Muscle of leg (tissue), 11 donors: ENCODE measurements around the gene FSHB. TPM values are rescaled to one million over a fixed set of nuclear protein-coding genes. Genes with fewer than 3 reads are reported as not detected.

ENCODE experiments used
- DNase-seq: peaks from one replicate; pipeline ENCODE4 v3.0.0; 2013
- H3K27ac ChIP-seq: one replicate; pipeline ENCODE4 v1.5.1; 2013; ENCODE audit warnings: mild to moderate bottlenecking, low read length, control low read depth
- H3K27me3 ChIP-seq: one replicate; pipeline ENCODE4 v1.6.1; 2013; ENCODE audit warnings: low read length; ENCODE audit not compliant: control insufficient read depth, insufficient read depth
- H3K36me3 ChIP-seq: one replicate; pipeline ENCODE4 v1.6.1; 2013; ENCODE audit warnings: low read length; ENCODE audit not compliant: control insufficient read depth, insufficient read depth
- H3K4me1 ChIP-seq: one replicate; pipeline ENCODE4 v1.6.1; 2013; ENCODE audit warnings: low read length; ENCODE audit not compliant: control insufficient read depth, insufficient read depth
- H3K4me3 ChIP-seq: one replicate; pipeline ENCODE4 v1.5.1; 2013; ENCODE audit warnings: low read length, control low read depth
- H3K9me3 ChIP-seq: replicated peaks from 2 replicates; pipeline ENCODE4 v1.6.1; 2013; ENCODE audit warnings: low read depth, low read length; ENCODE audit not compliant: control insufficient read depth
- WGBS: methylation state at CpG from one replicate; pipeline ENCODE4 v1.1.5; 2013; ENCODE audit warnings: missing lambda C conversion rate; ENCODE audit not compliant: insufficient coverage; 5-methylcytosine and 5-hydroxymethylcytosine counted together
- polyA plus RNA-seq, 8 donors: library from polyadenylated mRNA; unstranded; fragments of 120-200 nt; gene quantifications; one replicate each; pipeline versions ENCODE4 v1.2.1 to v1.2.3, GENCODE V29; 2013; ENCODE audit warnings: inconsistent platforms in 1 of 8, low replicate concordance in 1 of 8; ENCODE audit not compliant: insufficient read length in 8 of 8, insufficient read depth in 1 of 8
- total RNA-seq: library from RNA; stranded (reverse); fragments of 120-200 nt; gene quantifications from one replicate; pipeline ENCODE4 v1.2.4, GENCODE V29; 2013

FSHB gene
- total and polyA plus RNA-seq, 9 donors = not detected

DNA sequence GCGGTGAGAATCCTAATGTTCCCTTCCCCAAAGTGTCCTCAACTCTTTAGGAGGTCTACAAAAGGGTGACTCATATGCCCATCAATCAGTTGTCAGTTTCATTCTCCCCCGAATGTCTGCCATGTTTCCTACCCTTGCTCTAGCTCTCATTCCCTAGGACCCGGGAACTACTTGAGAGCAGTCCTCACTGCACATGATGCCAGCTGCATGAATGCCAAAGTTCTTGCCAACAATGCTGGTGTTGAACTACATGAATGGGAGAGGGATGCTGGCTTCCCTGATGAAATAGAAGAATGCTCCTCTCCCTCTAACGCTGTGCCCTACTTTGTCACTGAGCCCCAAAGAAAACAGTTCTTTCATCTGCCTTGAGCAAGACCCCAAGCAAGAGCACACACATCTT, 12.5 kb upstream of the FSHB start:
- H3K9me3 ChIP-seq = no peaks in the 10 kb centered on the region
- H3K27me3 ChIP-seq = no peaks in the 10 kb centered on the region
- no peak overlapping the region for H3K27ac ChIP-seq
- no peaks in the 10 kb centered on the region for H3K36me3 ChIP-seq
- WGBS = 100% methylated on average over 2 of the region's 4 CpGs
- H3K4me1 ChIP-seq = no peaks in the 10 kb centered on the region
- DNase-seq = no peak
- no peak overlapping the region for H3K4me3 ChIP-seq

DNA sequence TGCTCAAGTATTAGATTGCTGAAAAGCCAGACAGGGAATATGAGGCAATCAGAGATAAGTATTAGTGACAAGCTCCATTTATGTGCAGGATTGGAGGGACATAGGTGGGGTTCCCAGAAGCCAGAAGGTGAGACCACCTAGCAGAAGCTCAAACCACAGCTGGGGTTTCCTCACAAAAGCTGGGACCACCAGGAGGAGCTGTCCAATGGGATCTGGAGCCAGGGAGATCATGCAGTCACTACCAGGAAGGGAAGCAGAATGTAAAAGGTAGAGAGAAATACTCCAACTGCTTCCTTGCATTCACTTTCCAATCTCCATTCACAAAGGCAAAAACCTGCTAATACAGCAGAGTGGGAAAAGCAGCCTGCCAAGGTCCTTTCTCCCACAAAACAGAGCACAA, 5.2 kb upstream of the FSHB start:
- H3K27ac ChIP-seq = no peak overlapping the region
- H3K9me3 ChIP-seq = no peaks in the 10 kb centered on the region
- no peaks in the 10 kb centered on the region for H3K36me3 ChIP-seq
- no peaks in the 10 kb centered on the region for H3K27me3 ChIP-seq
- no peak for DNase-seq
- no peaks in the 10 kb centered on the region for H3K4me1 ChIP-seq
- H3K4me3 ChIP-seq = no peak overlapping the region

DNA sequence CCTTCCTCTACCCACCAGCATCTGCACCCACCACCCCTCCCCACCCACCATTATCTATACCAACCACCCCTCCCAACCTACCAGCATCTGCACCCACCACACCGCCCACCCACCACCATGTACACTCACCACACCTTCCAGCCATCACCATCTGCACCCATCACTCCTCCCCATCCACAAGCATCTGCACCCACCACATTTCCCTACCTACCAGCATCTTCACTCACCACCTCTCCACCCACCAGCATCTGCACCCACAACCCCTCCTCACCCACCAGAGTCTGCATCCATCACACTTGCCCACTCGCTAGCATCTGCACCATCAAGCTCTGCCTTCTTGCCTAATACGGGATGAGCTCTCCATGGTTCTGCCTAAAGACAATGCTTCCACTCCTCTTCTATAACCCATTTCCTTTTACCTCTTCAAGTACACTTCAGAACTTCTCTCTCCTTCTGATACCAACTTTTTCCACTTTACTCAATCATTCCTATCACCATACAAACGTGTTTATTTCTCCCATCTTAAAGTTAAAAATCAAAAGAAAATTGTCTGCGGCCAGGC, 2.4 kb upstream of the FSHB start:
- Histone ChIP-seq H3K4me3 (no peak overlapping the region), H3K36me3 (no peaks in the 10 kb centered on the region), H3K27me3 (no peaks in the 10 kb centered on the region), H3K27ac (no peak overlapping the region), H3K4me1 (no peaks in the 10 kb centered on the region), H3K9me3 (no peaks in the 10 kb centered on the region)
- no peak for DNase-seq
- WGBS = 86% methylated on average over 3 of the region's 5 CpGs

DNA sequence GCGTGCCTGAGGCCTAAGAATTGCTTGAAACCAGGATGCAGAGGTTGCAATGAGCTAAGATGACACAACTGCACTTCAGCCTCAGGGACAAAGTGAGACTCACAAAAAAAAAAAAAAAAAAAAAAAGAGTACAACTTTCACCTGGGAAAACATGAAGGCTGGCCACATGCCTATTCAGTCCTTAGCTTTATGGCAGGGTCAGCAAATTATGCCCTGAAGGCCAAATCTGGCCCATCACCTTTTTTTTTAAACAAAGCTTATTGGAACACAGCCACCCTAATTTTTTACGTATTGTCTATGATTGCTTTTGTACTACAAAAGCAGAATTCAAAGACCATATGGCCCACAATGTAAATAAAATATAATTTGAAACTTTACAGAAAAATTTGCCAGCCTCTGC, 8.2 kb downstream of the FSHB start:
- no peaks in the 10 kb centered on the region for H3K9me3 ChIP-seq
- WGBS = 100% methylated on average over 1 of the region's 2 CpGs
- H3K4me3 ChIP-seq = no peak overlapping the region
- no peaks in the 10 kb centered on the region for H3K27me3 ChIP-seq
- no peak overlapping the region for H3K27ac ChIP-seq
- no peaks in the 10 kb centered on the region for H3K36me3 ChIP-seq
- no peaks in the 10 kb centered on the region for H3K4me1 ChIP-seq
- DNase-seq = no peak

DNA sequence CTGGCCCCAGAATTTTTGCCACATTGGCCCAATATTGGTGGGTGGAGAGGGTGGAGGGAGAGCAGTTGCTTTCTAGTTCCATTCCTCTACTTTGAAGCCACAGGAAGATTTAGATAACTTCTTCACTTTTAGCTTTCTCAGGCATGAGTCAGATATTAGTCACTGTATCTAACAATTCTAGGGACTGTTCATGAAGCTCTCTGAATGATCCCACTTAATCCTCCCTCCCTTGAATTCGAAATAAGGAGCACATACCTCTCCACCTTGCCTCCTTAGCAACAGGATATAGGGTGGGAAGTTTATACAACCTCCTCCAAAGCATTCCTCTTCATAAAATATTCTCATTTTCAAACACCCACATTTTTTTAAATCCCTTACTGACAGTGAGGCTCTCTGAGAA, 13.5 kb downstream of the FSHB start:
- Histone ChIP-seq H3K4me1 (no peaks in the 10 kb centered on the region), H3K27ac (no peak overlapping the region), H3K4me3 (no peak overlapping the region), H3K36me3 (no peaks in the 10 kb centered on the region), H3K9me3 (no peaks in the 10 kb centered on the region), H3K27me3 (no peaks in the 10 kb centered on the region)
- WGBS = no CpG with 5 or more reads among the region's 1 CpG
- DNase-seq = no peak

DNA sequence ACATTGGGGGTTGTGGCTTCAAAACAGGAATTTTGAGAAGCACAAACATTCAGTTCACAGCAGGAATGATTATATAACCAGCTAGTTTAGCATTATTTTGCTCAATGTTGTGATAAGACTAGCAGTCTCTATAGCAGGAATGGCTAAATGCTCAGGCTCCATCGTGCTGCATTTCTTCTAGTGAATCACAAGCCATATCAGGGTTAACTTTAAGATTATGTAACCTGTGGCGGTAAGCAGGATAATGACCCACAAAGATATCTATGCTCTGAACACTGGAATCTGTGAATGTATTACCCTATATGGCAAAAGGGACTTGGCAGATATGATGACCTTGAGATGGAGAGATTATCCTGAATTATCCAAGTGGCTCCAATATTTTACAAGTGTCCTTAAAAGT, 14.8 kb downstream of the FSHB start:
- Histone ChIP-seq H3K27me3 (no peaks in the 10 kb centered on the region), H3K36me3 (no peaks in the 10 kb centered on the region), H3K27ac (no peak overlapping the region), H3K4me3 (no peak overlapping the region), H3K4me1 (no peaks in the 10 kb centered on the region), H3K9me3 (no peaks in the 10 kb centered on the region)
- DNase-seq = no peak
- 50% methylated on average over 1 of the region's 2 CpGs for WGBS

DNA sequence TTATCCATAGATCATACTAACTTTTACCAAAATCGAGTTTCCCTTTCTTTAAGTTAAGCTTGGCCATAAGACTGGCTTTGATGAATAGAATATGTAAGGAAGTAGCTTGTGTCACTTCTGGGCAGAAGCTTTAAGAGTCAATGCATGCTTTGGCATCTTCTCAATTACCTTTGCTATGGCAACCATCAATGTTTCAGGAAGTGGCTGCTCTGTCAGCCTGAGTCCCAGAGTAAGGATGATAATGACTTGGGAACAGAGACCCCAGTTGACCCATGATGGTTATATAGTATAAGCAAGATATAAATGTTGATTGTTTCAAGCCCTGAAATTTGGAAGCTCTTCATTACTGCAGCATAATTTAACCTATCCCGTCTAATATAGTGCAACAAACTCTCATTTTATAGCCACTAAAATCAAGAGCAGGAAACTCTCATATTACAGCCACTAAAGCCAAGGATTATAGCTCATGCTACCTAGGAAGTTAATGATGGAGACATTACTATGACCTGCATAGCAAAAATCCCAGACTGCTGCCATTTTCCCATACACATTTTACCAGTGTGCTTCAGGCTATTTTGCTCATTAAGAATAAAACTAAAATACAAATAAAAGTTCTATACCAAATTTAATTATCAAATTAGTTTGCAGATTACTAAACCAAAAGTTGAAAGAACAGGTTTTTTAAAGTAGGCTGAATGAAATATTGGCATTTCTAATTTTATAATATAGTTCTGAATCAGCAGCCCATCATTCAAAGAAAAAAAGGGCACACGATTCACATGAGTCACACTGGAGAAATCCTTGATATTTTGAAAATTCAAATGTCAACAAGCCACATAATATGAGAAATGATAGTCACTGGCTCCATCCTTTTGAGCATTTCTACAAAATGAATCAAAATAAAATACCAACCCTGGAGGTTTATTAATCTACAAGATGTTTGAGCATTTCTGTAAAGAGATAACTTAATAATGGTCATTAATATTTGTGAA, 23.8 kb downstream of the FSHB start:
- WGBS = no CpG with 5 or more reads among the region's 3 CpGs
- DNase-seq = no peak
- Histone ChIP-seq H3K27me3 (no peaks in the 10 kb centered on the region), H3K4me3 (no peak overlapping the region), H3K4me1 (no peaks in the 10 kb centered on the region), H3K9me3 (no peaks in the 10 kb centered on the region), H3K36me3 (no peaks in the 10 kb centered on the region), H3K27ac (no peak overlapping the region)

DNA sequence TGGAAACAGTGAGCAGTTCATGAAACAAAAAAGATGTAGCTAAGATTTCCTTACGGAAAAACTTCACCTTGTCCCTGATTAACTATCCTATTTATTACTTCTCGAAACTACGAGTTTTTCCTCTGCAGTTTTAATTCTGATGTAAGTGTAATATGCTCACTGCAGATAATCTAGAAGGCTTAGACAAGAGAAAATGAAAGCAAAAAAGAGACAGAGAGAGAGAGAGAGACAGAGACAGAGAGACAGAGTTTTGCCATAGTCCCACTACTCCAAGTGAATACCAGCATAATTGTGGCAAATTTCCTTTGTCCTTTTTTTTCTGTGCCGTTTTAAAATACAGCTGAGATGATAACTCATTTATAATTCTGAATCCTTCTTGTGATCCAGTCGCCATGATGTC, 24.8 kb downstream of the FSHB start:
- H3K4me1 ChIP-seq = no peaks in the 10 kb centered on the region
- H3K36me3 ChIP-seq = no peaks in the 10 kb centered on the region
- no CpG with 5 or more reads among the region's 5 CpGs for WGBS
- H3K27me3 ChIP-seq = no peaks in the 10 kb centered on the region
- no peaks in the 10 kb centered on the region for H3K9me3 ChIP-seq
- no peak overlapping the region for H3K4me3 ChIP-seq
- no peak overlapping the region for H3K27ac ChIP-seq
- no peak for DNase-seq

DNA sequence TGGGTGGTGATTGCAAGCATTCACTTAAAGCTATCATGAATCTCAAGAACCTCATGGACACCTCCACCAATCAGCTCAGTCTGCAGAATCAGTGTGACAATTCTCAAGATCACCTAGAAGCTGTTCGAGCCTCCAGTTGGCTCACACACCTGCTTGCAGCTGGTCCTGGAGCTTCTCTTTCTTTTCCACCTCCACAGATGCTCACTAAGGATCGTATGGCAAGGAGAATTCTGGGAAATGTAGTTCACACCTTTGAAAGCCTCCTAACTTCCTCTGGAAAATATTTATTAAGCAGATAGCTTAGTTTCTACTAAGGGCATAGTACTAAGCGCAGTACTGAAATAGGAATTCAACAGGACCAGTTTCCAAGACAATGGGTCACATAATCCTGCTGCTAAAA, 26.2 kb downstream of the FSHB start:
- H3K4me1 ChIP-seq = no peaks in the 10 kb centered on the region
- H3K9me3 ChIP-seq = no peaks in the 10 kb centered on the region
- DNase-seq = no peak
- WGBS = no CpG with 5 or more reads among the region's 3 CpGs
- H3K27me3 ChIP-seq = no peaks in the 10 kb centered on the region
- H3K27ac ChIP-seq = no peak overlapping the region
- no peaks in the 10 kb centered on the region for H3K36me3 ChIP-seq
- H3K4me3 ChIP-seq = no peak overlapping the region

DNA sequence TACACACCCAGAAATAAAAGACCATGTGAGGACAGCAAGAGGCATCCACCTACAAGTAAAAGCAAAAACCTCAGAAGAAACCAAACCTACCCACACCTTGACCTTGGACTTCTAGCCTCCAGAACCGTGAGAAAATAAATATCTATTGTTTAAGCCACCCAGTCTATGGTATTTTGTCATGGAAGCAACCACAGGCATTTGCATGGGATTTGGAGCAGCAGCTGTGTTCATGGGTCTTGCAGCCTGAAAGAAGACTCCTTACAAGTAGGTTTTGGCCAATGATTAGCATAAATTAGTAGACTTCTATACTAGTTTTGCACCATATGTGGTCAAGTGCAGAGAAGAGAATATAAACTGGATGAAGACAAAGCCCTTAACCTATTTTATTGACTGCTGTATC, 27.9 kb downstream of the FSHB start:
- Histone ChIP-seq H3K4me3 (no peak overlapping the region), H3K9me3 (no peaks in the 10 kb centered on the region), H3K27me3 (no peaks in the 10 kb centered on the region), H3K36me3 (no peaks in the 10 kb centered on the region), H3K27ac (no peak overlapping the region), H3K4me1 (no peaks in the 10 kb centered on the region)
- no CpG with 5 or more reads among the region's 1 CpG for WGBS
- no peak for DNase-seq
